CD14-positive monocyte (primary cell): ENCODE data around the gene MYO7B. TPM values are rescaled to one million over a fixed set of nuclear protein-coding genes. Genes with fewer than 3 reads are reported as not detected.

Experiments
- DNase-seq, 3 donors: peaks; one replicate each; pipeline ENCODE4 v3.0.0-alpha.2; 2011 to 2022
- H2AFZ ChIP-seq: 2 replicates; pipeline ENCODE4 v1.6.0; 2012; ENCODE audit warnings: mild to moderate bottlenecking, low read depth, low read length, inconsistent platforms; ENCODE audit not compliant: insufficient read depth, poor library complexity, severe bottlenecking
- H3K27ac ChIP-seq, 2 donors: 1 replicate in 1 of 2; 2 replicates in 1 of 2; pipeline ENCODE4 v1.5.1; 2012 to 2013; ENCODE audit warnings: low read length in 2 of 2, control low read depth in 1 of 2, inconsistent platforms in 1 of 2, low read depth in 1 of 2, mild to moderate bottlenecking in 1 of 2
- H3K27me3 ChIP-seq, 2 donors: one replicate each; pipeline versions ENCODE4 v1.6.0 to v1.6.1; 2011 to 2013; ENCODE audit warnings: low read length in 2 of 2; ENCODE audit not compliant: control insufficient read depth in 2 of 2, insufficient read depth in 2 of 2
- H3K36me3 ChIP-seq, 2 donors: replicated peaks in 1 of 2; 1 replicate in 1 of 2; 2 replicates in 1 of 2; pipeline versions ENCODE4 v1.5.1 to v1.6.1; 2012 to 2013; ENCODE audit warnings: low read length in 2 of 2, control low read depth in 1 of 2, inconsistent platforms in 1 of 2, mild to moderate bottlenecking in 1 of 2; ENCODE audit not compliant: insufficient read depth in 2 of 2, control insufficient read depth in 1 of 2
- H3K4me1 ChIP-seq, 2 donors: 1 replicate in 1 of 2; 2 replicates in 1 of 2; pipeline versions ENCODE4 v1.5.1 to v1.6.1; 2012 to 2013; ENCODE audit warnings: low read length in 2 of 2, control low read depth in 1 of 2, inconsistent platforms in 1 of 2, mild to moderate bottlenecking in 1 of 2, moderate library complexity in 1 of 2; ENCODE audit not compliant: insufficient read depth in 2 of 2, control insufficient read depth in 1 of 2
- H3K4me2 ChIP-seq: replicated peaks from 2 replicates; pipeline ENCODE3; 2012; ENCODE audit warnings: low read length, moderate library complexity, mild to moderate bottlenecking; ENCODE audit not compliant: poor library complexity, severe bottlenecking; ENCODE audit errors: extremely low read depth
- H3K4me3 ChIP-seq, 3 experiments: fragments of 200-600 bp in 1 of 3; sonication (generic) in 1 of 3; replicated peaks in 1 of 3; 1 replicate in 2 of 3; 2 replicates in 1 of 3; pipeline ENCODE4 v1.5.1; 2011 to 2013; ENCODE audit warnings: low read length in 3 of 3, mild to moderate bottlenecking in 3 of 3, control low read depth in 2 of 3, low read depth in 2 of 3, inconsistent platforms in 1 of 3, moderate library complexity in 1 of 3
- H3K79me2 ChIP-seq: 2 replicates; pipeline ENCODE4 v1.6.0; 2012; ENCODE audit warnings: mild to moderate bottlenecking, control low read depth, inconsistent platforms, low read length, moderate library complexity; ENCODE audit not compliant: insufficient read depth
- H3K9ac ChIP-seq: 2 replicates; pipeline ENCODE4 v1.6.0; 2017; ENCODE audit warnings: low read length, mild to moderate bottlenecking; ENCODE audit not compliant: insufficient read depth, poor library complexity, severe bottlenecking
- H3K9me3 ChIP-seq, 2 donors: replicated peaks in 1 of 2; 1 replicate in 1 of 2; 2 replicates in 1 of 2; pipeline versions ENCODE4 v1.5.1 to v1.6.1; 2012 to 2013; ENCODE audit warnings: low read length in 2 of 2, control low read depth in 1 of 2; ENCODE audit not compliant: control insufficient read depth in 1 of 2, insufficient read depth in 1 of 2
- H4K20me1 ChIP-seq: 2 replicates; pipeline ENCODE4 v1.6.0; 2012; ENCODE audit warnings: mild to moderate bottlenecking, low read length, control low read depth, moderate library complexity; ENCODE audit not compliant: insufficient read depth
- H3K27ac Mint-ChIP-seq, 7 donors: one replicate each; pipeline ENCODE4 v1.8.0; 2020; ENCODE audit warnings: mild to moderate bottlenecking in 7 of 7, mixed read lengths in 7 of 7, moderate library complexity in 6 of 7, inconsistent platforms in 2 of 7
- H3K27me3 Mint-ChIP-seq, 3 donors: one replicate each; pipeline ENCODE4 v1.8.0; 2021 to 2022; ENCODE audit warnings: low read depth in 3 of 3, mild to moderate bottlenecking in 3 of 3, mixed read lengths in 3 of 3, moderate library complexity in 3 of 3, inconsistent platforms in 1 of 3
- H3K36me3 Mint-ChIP-seq, 2 donors: one replicate each; pipeline ENCODE4 v1.8.0; 2020; ENCODE audit warnings: mixed read lengths in 2 of 2, inconsistent platforms in 1 of 2, mild to moderate bottlenecking in 1 of 2
- H3K4me1 Mint-ChIP-seq: one replicate; pipeline ENCODE4 v1.8.0; 2020; ENCODE audit warnings: mild to moderate bottlenecking, mixed read lengths
- H3K4me3 Mint-ChIP-seq, 2 donors: one replicate each; pipeline ENCODE4 v1.8.0; 2020; ENCODE audit warnings: mild to moderate bottlenecking in 2 of 2, mixed read lengths in 2 of 2, moderate library complexity in 1 of 2
- H3K9me3 Mint-ChIP-seq, 7 donors: one replicate each; pipeline ENCODE4 v1.8.0; 2020 to 2022; ENCODE audit warnings: mixed read lengths in 7 of 7, mild to moderate bottlenecking in 6 of 7, moderate library complexity in 6 of 7, inconsistent platforms in 2 of 7
- CTCF ChIP-seq: fragments of 200-600 bp; IDR thresholded peaks from one replicate; pipeline ENCODE4 v1.8.0; 2022; ENCODE audit warnings: antibody characterized with exemption, mild to moderate bottlenecking
- WGBS: methylation state at CpG from one replicate; pipeline ENCODE4 v1.1.5; 2013; ENCODE audit warnings: missing lambda C conversion rate; ENCODE audit not compliant: insufficient coverage; 5-methylcytosine and 5-hydroxymethylcytosine counted together
- intact Hi-C, 2 donors: fragments of 100-400 bp; cut with micrococcal nuclease; formaldehyde crosslinking; loops; one replicate each; pipeline versions ENCODE4 v1.15.0 to v1.15.1; 2023
- polyA plus RNA-seq, 3 donors: library from polyadenylated mRNA; depleted of rRNA in 1 of 3; unstranded in 2 of 3; stranded (reverse) in 1 of 3; fragments of 300-500 nt in 2 of 3; fragments of >200 nt in 1 of 3; fragmentation: Illumina TruSeq in 2 of 3; gene quantifications; 1 replicate in 2 of 3; 2 replicates in 1 of 3; pipeline ENCODE4 v1.2.3, GENCODE V29; 2012 to 2021

MYO7B gene
- polyA plus RNA-seq, 3 donors: 7.3 to 9.8 (median 9.0) TPM

- no peak for DNase-seq
Measured at GRCh38 chr2:127588241-127588640, 52.8 kb downstream of the MYO7B start.

GRCh38 chr2:127589358-127589757 lies 53.9 kb downstream of the MYO7B start:
- H3K9me3 Mint-ChIP-seq: peaks cover 0 to 1% (median 0%) of the 10 kb centered on the region in 7 donors

More at GRCh38 chr2:127588241-127588640, 52.8 kb downstream of the MYO7B start:
- Histone ChIP-seq H3K9ac (no peak overlapping the region), H3K79me2 (no peaks in the 10 kb centered on the region), H4K20me1 (no peaks in the 10 kb centered on the region), H3K27ac (no peak overlapping the region), H3K36me3 (no peaks in the 10 kb centered on the region), H3K4me3 (no peak overlapping the region), H3K27me3 (no peaks in the 10 kb centered on the region), H3K4me1 (no peaks in the 10 kb centered on the region), H2AFZ (no peak overlapping the region), H3K4me2 (no peak overlapping the region), H3K9me3 (no peaks in the 10 kb centered on the region)
- intact Hi-C loops: no loop called here
- Mint-ChIP-seq H3K27me3 (peaks cover 0 to 2% (median 0%) of the 10 kb centered on the region in 3 donors), H3K4me1 (peaks cover 3% of the 10 kb centered on the region), H3K4me3 (no peak overlapping the region), H3K27ac (no peak overlapping the region), H3K9me3 (peaks cover 0 to 1% (median 0%) of the 10 kb centered on the region in 7 donors), H3K36me3 (no peaks in the 10 kb centered on the region)
- 91% methylated on average over 1 of the region's 5 CpGs for WGBS
- no peak for TF ChIP-seq CTCF

More at GRCh38 chr2:127589358-127589757, 53.9 kb downstream of the MYO7B start:
- H3K27ac ChIP-seq: no peak overlapping the region
- DNase-seq: no peak
- H3K4me3 ChIP-seq: no peak overlapping the region
- peaks cover 0 to 2% (median 0%) of the 10 kb centered on the region in 3 donors for H3K27me3 Mint-ChIP-seq
- H3K27me3 ChIP-seq: no peaks in the 10 kb centered on the region
- no peaks in the 10 kb centered on the region for H3K9me3 ChIP-seq
- no peak overlapping the region for H2AFZ ChIP-seq
- H3K27ac Mint-ChIP-seq: no peak overlapping the region
- H3K4me1 ChIP-seq: no peaks in the 10 kb centered on the region
- TF ChIP-seq CTCF: no peak
- no peak overlapping the region for H3K4me3 Mint-ChIP-seq
- peaks cover 3% of the 10 kb centered on the region for H3K4me1 Mint-ChIP-seq
- H4K20me1 ChIP-seq: no peaks in the 10 kb centered on the region
- intact Hi-C loops: no loop called here
- no peak overlapping the region for H3K4me2 ChIP-seq
- no peaks in the 10 kb centered on the region for H3K79me2 ChIP-seq
- 100% methylated on average over 1 of the region's 3 CpGs for WGBS
- H3K36me3 ChIP-seq: no peaks in the 10 kb centered on the region
- H3K36me3 Mint-ChIP-seq: no peaks in the 10 kb centered on the region
- H3K9ac ChIP-seq: no peak overlapping the region
